Upper lobe of left lung (tissue), 6 donors: ENCODE data around the gene SETBP1. TPM values are rescaled to one million over a fixed set of nuclear protein-coding genes. Genes with fewer than 3 reads are reported as not detected.

Source experiments
- ATAC-seq, 2 donors: fragments of 200-7000 bp; cut with Tn5 transposase; one replicate each; pipeline ENCODE4 v1.9.1; 2022; ENCODE audit warnings: mild to moderate bottlenecking in 2 of 2, moderate library complexity in 2 of 2; ENCODE audit not compliant: low FRiP score in 2 of 2
- DNase-seq, 2 donors: peaks; one replicate each; pipeline ENCODE4 v3.0.0-alpha.2; 2019 to 2020
- H3K27ac ChIP-seq, 4 donors: fragments of 200-600 bp; sonication (generic); one replicate each; pipeline ENCODE4 v1.5.1; 2016 to 2019
- H3K27me3 ChIP-seq, 4 donors: fragments of 200-600 bp; sonication (generic); one replicate each; pipeline ENCODE4 v1.5.1; 2017 to 2019
- H3K36me3 ChIP-seq, 4 donors: fragments of 200-600 bp; sonication (generic); one replicate each; pipeline ENCODE4 v1.5.1; 2016 to 2019
- H3K4me1 ChIP-seq, 4 donors: fragments of 200-600 bp; sonication (generic); one replicate each; pipeline ENCODE4 v1.5.1; 2018 to 2019
- H3K4me3 ChIP-seq, 4 donors: fragments of 200-600 bp; sonication (generic); one replicate each; pipeline ENCODE4 v1.5.1; 2017 to 2019; ENCODE audit warnings: mild to moderate bottlenecking in 2 of 4, moderate library complexity in 1 of 4
- H3K9me3 ChIP-seq, 4 donors: fragments of 200-600 bp; sonication (generic); one replicate each; pipeline ENCODE4 v1.5.1; 2018 to 2019
- EP300 ChIP-seq, 4 donors: sonication (generic); formaldehyde crosslinking; IDR thresholded peaks; one replicate each; pipeline ENCODE4 v1.5.1; 2017; ENCODE audit warnings: antibody characterized with exemption in 4 of 4, control low read depth in 2 of 4
- POLR2A ChIP-seq, 4 donors: fragments of 450-650 bp; IDR thresholded peaks; one replicate each; pipeline ENCODE4 v1.5.1; 2016 to 2017; ENCODE audit warnings: antibody characterized with exemption in 4 of 4, mild to moderate bottlenecking in 2 of 4
- POLR2AphosphoS5 ChIP-seq, 2 donors: sonication (generic); formaldehyde crosslinking; IDR thresholded peaks; one replicate each; pipeline ENCODE4 v1.5.1; 2017; ENCODE audit warnings: antibody characterized with exemption in 2 of 2
- WGBS, 2 donors: methylation state at CpG; one replicate each; pipeline ENCODE4 v1.1.5; 2017 to 2018; 5-methylcytosine and 5-hydroxymethylcytosine counted together
- total RNA-seq, 6 donors: library from RNA; depleted of rRNA in 4 of 6; stranded (reverse); fragments of >200 nt in 4 of 6; gene quantifications; one replicate each; pipeline versions ENCODE4 v1.1.0 to v1.2.1, GENCODE V29; 2016 to 2021
- TF ChIP-seq, protein P1 (sequence below), 6 experiments: fragments of 450-650 bp in 4 of 6; fragments of 200-600 bp in 2 of 6; sonication (generic) in 2 of 6; IDR thresholded peaks; one replicate each; pipeline ENCODE4 v1.5.1; 2016 to 2019; ENCODE audit warnings: antibody characterized with exemption in 6 of 6
- donor health status: DM: no; HTN: no; CAD: no; lungs with moderate emphysema.
- donor health status: DM: no; HTN: yes; CAD: no; lungs with severe emphysema.

The SETBP1 gene
- total RNA-seq, 6 donors from 2014 or later, result 11.7 to 38.8 (median 16.6) TPM

DNA sequence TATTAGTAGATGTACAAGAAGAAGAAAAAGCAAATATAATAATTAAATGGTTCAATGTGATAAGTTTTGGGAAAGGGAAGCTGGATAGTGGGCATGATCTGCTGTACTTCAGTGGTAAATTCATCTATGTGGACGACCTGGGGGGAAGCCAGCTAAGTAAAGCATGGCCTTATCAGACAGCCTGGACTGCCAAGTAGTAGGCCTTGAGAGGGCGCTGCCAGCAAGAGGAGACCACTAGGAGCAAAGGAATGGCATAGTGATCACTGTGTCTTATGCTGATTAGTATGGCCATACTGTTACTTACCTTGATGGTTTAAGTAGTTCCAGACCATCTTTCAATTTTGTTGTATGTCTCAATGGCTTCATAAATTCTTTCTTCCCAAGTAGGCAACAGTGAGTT lies 287.6 kb downstream of the SETBP1 start:
- Histone ChIP-seq H3K36me3 (no peaks in the 10 kb centered on the region), H3K27me3 (no peaks in the 10 kb centered on the region), H3K9me3 (no peaks in the 10 kb centered on the region), H3K4me3 (no peak overlapping the region), H3K4me1 (peaks cover 0 to 7% (median 4%) of the 10 kb centered on the region in 4 donors), H3K27ac (no peak overlapping the region)
- ATAC-seq (no peak), DNase-seq (no peak)
- TF ChIP-seq POLR2A (IDR thresholded peaks at IDR 0.05), result no peak
- no peak for TF ChIP-seq POLR2AphosphoS5 (IDR thresholded peaks at IDR 0.05)
- TF ChIP-seq EP300 (IDR thresholded peaks at IDR 0.05), result no peak
- TF ChIP-seq, protein P1, sequence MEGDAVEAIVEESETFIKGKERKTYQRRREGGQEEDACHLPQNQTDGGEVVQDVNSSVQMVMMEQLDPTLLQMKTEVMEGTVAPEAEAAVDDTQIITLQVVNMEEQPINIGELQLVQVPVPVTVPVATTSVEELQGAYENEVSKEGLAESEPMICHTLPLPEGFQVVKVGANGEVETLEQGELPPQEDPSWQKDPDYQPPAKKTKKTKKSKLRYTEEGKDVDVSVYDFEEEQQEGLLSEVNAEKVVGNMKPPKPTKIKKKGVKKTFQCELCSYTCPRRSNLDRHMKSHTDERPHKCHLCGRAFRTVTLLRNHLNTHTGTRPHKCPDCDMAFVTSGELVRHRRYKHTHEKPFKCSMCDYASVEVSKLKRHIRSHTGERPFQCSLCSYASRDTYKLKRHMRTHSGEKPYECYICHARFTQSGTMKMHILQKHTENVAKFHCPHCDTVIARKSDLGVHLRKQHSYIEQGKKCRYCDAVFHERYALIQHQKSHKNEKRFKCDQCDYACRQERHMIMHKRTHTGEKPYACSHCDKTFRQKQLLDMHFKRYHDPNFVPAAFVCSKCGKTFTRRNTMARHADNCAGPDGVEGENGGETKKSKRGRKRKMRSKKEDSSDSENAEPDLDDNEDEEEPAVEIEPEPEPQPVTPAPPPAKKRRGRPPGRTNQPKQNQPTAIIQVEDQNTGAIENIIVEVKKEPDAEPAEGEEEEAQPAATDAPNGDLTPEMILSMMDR (IDR thresholded peaks at IDR 0.05), result no peak
- 82 to 90% methylated on average over 2 of the region's 2 CpGs for WGBS, 2 donors

DNA sequence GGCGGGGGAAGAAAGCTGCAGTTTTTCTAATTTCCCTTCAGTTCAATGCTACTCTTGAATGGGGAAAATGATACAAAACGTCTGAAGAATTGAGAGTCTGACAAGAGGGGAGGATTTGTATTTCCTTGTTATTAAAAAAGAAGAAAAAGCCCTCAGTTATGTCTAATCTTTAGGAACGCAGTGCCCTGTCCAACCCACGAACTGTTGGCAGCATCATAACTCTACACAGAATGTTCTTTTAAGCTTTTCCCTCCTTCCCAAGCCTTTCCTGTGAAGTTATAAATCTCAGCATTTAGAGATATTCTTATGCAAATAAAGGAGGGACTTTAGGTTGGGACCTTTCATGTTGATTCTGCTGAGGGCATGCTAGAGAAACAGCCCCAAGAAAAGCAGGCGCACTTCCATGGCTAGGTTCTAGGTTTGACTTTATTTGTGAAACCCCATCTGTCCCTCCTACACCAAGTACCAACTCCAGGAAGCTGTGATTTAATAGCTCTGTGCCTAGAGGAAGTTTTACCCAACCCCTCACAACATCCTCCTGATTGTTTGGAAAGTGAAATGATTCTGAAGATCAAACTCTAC lies 288.6 kb downstream of the SETBP1 start:
- H3K27me3 ChIP-seq, result no peaks in the 10 kb centered on the region
- H3K4me3 ChIP-seq, result no peak overlapping the region
- H3K4me1 ChIP-seq, result peaks cover 0 to 7% (median 4%) of the 10 kb centered on the region in 4 donors
- H3K9me3 ChIP-seq, result no peaks in the 10 kb centered on the region
- no peak for ATAC-seq
- 49 to 51% methylated on average over 5 of the region's 5 CpGs for WGBS, 2 donors
- H3K27ac ChIP-seq, result no peak overlapping the region
- TF ChIP-seq EP300 (IDR thresholded peaks at IDR 0.05), result no peak
- TF ChIP-seq POLR2AphosphoS5 (IDR thresholded peaks at IDR 0.05), result no peak
- TF ChIP-seq POLR2A (IDR thresholded peaks at IDR 0.05), result no peak
- TF ChIP-seq, protein P1 (IDR thresholded peaks at IDR 0.05), result no peak
- no peaks in the 10 kb centered on the region for H3K36me3 ChIP-seq
- no peak for DNase-seq

DNA sequence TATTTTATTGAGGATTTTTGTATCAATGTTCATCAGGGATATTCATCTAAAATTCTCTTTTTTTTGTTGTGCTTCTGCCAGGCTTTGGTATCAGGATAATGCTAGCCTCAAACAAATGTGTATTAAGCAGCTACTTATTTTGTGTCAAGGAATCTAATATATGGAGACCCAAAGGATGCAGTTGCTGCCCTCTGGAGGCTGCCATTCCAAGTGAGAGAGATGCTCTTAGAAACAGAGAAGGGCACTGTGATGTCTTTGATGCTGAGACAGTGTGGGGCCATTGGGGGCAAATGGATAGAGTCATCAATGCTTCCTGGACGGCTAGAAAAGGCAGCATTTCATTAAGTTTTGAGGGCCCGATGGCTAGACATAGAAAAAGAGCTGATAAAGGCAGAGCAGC lies 292.6 kb downstream of the SETBP1 start:
- no peaks in the 10 kb centered on the region for H3K36me3 ChIP-seq
- no peaks in the 10 kb centered on the region for H3K9me3 ChIP-seq
- DNase-seq, result no peak
- H3K27ac ChIP-seq, result no peak overlapping the region
- no peaks in the 10 kb centered on the region for H3K27me3 ChIP-seq
- H3K4me3 ChIP-seq, result no peak overlapping the region
- ATAC-seq, result no peak
- no peak for TF ChIP-seq POLR2A (IDR thresholded peaks at IDR 0.05)
- no peak for TF ChIP-seq EP300 (IDR thresholded peaks at IDR 0.05)
- TF ChIP-seq, protein P1 (IDR thresholded peaks at IDR 0.05), result no peak
- TF ChIP-seq POLR2AphosphoS5 (IDR thresholded peaks at IDR 0.05), result no peak
- WGBS, 2 donors, result 92 to 93% methylated on average over 2 of the region's 2 CpGs
- peaks cover 0 to 7% (median 4%) of the 10 kb centered on the region in 4 donors for H3K4me1 ChIP-seq

DNA sequence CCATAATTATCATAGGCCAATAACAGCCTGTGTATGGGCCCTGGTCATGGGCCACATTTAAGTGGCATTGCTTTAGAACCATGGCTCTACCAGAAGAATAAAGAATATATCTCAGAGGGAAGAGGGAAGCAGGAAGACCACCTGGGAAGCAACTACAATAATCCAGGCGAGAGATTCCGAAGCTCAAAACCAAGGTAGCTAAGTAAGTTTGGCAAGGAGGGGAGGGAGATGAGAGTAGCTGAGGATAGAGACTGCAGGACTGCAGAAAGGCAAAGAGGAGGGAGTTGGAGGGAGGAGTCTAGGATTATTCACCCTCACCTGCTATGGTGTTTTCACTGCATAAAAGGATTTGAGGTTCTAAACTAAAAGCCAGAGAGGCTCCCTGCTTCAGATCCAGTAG lies 293.5 kb downstream of the SETBP1 start:
- H3K27ac ChIP-seq, result no peak overlapping the region

More for the DNA sequence above, 293.5 kb downstream of the SETBP1 start:
- ATAC-seq (no peak), DNase-seq (no peak)
- Histone ChIP-seq H3K9me3 (no peaks in the 10 kb centered on the region), H3K27me3 (no peaks in the 10 kb centered on the region), H3K4me3 (no peak overlapping the region), H3K36me3 (no peaks in the 10 kb centered on the region), H3K4me1 (peaks cover 0 to 4% (median 3%) of the 10 kb centered on the region in 4 donors)
- no peak for TF ChIP-seq EP300 (IDR thresholded peaks at IDR 0.05)
- no peak for TF ChIP-seq POLR2AphosphoS5 (IDR thresholded peaks at IDR 0.05)
- TF ChIP-seq POLR2A (IDR thresholded peaks at IDR 0.05), result no peak
- TF ChIP-seq, protein P1 (IDR thresholded peaks at IDR 0.05), result no peak
- WGBS, 2 donors, result 88 to 95% methylated on average over 2 of the region's 2 CpGs
